ENCODE measurements around the gene CGRRF1. TPM values are rescaled to one million over a fixed set of nuclear protein-coding genes. Genes with fewer than 3 reads are reported as not detected.

CGRRF1 gene
- total and polyA plus RNA-seq, 2 of the 13 experiments (the other 11 are each of a cell fraction or from before 2014, with no cell fraction given), result 16.8 to 18.2 TPM

- TF ChIP-seq ZNF607 (CRISPR knock-in tag; IDR thresholded peaks at IDR 0.05; ENCODE audit: borderline replicate concordance) (peak; percentile 70; the same call in 1 of the 2 replicates), TAF1 (CRISPR knock-in tag; IDR thresholded peaks at IDR 0.05) (peak; percentile 65), NCOR1 (IDR thresholded peaks at IDR 0.05; ENCODE audit: borderline replicate concordance, low read length) (peak; percentile 76; the same call in 1 of the 2 replicates), FOXO1 (CRISPR knock-in tag; IDR thresholded peaks at IDR 0.05) (peak; percentile 18; the same call in 1 of the 2 replicates), ZBTB44 (CRISPR knock-in tag; IDR thresholded peaks at IDR 0.05) (peak; percentile 3; the same call in 1 of the 2 replicates), ZNF331 (CRISPR knock-in tag; IDR thresholded peaks at IDR 0.05) (peak; percentile 31; the same call in 1 of the 2 replicates), ZNF510 (CRISPR knock-in tag; IDR thresholded peaks at IDR 0.05; ENCODE audit: low read depth) (0 out of 2 replicates have a peak, but pooled peaks have one; percentile 7), ZNF770 (CRISPR knock-in tag; IDR thresholded peaks at IDR 0.05) (0 out of 2 replicates have a peak, but pooled peaks have one; percentile 4), POLR2G (IDR thresholded peaks at IDR 0.05; ENCODE audit: low read depth, low read length) (peak; percentile 58), RBM39 (IDR thresholded peaks at IDR 0.05; ENCODE audit: low read depth, low read length, poor library complexity, severe bottlenecking) (peak; percentile 38), ZNF563 (CRISPR knock-in tag; IDR thresholded peaks at IDR 0.05) (no peak), FOXP1 (IDR thresholded peaks at IDR 0.05) (no peak), FOXP1 (CRISPR knock-in tag; IDR thresholded peaks at IDR 0.05) (peak; percentile 38; the same call in 1 of the 2 replicates), ZNF557 (CRISPR knock-in tag; IDR thresholded peaks at IDR 0.05) (no peak; the same call in 1 of the 2 replicates), WIZ (CRISPR knock-in tag; IDR thresholded peaks at IDR 0.05) (no peak), SOX13 (IDR thresholded peaks at IDR 0.05) (no peak), SOX13 (CRISPR knock-in tag; conservative IDR thresholded peaks at IDR 0.05 in 1 of 2, IDR thresholded peaks at IDR 0.05 in 1 of 2) (peak in 1 of 2 experiments; percentile 51; a peak in 1 of 4 replicates), GABPB1 (CRISPR knock-in tag; IDR thresholded peaks at IDR 0.05) (peak; percentile 70; the same call in 1 of the 2 replicates), MAX (IDR thresholded peaks at IDR 0.05) (peak; percentile 46), ATF7 (IDR thresholded peaks at IDR 0.05) (peak; percentile 74), ATF7 (CRISPR knock-in tag; IDR thresholded peaks at IDR 0.05) (peak; percentile 97), ZNF792 (CRISPR knock-in tag; IDR thresholded peaks at IDR 0.05) (0 out of 2 replicates have a peak, but pooled peaks have one; percentile 30)
- TF ChIP-seq, protein P1, sequence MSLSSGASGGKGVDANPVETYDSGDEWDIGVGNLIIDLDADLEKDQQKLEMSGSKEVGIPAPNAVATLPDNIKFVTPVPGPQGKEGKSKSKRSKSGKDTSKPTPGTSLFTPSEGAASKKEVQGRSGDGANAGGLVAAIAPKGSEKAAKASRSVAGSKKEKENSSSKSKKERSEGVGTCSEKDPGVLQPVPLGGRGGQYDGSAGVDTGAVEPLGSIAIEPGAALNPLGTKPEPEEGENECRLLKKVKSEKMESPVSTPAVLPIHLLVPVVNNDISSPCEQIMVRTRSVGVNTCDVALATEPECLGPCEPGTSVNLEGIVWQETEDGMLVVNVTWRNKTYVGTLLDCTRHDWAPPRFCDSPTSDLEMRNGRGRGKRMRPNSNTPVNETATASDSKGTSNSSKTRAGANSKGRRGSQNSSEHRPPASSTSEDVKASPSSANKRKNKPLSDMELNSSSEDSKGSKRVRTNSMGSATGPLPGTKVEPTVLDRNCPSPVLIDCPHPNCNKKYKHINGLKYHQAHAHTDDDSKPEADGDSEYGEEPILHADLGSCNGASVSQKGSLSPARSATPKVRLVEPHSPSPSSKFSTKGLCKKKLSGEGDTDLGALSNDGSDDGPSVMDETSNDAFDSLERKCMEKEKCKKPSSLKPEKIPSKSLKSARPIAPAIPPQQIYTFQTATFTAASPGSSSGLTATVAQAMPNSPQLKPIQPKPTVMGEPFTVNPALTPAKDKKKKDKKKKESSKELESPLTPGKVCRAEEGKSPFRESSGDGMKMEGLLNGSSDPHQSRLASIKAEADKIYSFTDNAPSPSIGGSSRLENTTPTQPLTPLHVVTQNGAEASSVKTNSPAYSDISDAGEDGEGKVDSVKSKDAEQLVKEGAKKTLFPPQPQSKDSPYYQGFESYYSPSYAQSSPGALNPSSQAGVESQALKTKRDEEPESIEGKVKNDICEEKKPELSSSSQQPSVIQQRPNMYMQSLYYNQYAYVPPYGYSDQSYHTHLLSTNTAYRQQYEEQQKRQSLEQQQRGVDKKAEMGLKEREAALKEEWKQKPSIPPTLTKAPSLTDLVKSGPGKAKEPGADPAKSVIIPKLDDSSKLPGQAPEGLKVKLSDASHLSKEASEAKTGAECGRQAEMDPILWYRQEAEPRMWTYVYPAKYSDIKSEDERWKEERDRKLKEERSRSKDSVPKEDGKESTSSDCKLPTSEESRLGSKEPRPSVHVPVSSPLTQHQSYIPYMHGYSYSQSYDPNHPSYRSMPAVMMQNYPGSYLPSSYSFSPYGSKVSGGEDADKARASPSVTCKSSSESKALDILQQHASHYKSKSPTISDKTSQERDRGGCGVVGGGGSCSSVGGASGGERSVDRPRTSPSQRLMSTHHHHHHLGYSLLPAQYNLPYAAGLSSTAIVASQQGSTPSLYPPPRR (CRISPR knock-in tag; IDR thresholded peaks at IDR 0.05; ENCODE audit: borderline replicate concordance), result peak; percentile 34; the same call in 1 of the 2 replicates
Observed at GRCh38 chr14:54565785-54566409, 56.2 kb downstream of the CGRRF1 start (continued).

Measured in HepG2 (cell line).